HepG2 (cell line): Measurements from ENCODE around the gene DMGDH. TPM values are rescaled to one million over a fixed set of nuclear protein-coding genes. Genes with fewer than 3 reads are reported as not detected.

Experiments used
- ATAC-seq: fragments of 200-7000 bp; cut with Tn5 transposase; 3 replicates; pipeline ENCODE4 v1.9.1; 2020; ENCODE audit warnings: mild to moderate bottlenecking, moderate library complexity
- BruUV-seq: library from RNA; stranded (reverse); fragments of 400-500 nt; replicated peaks from 2 replicates; lab custom pipeline; 2021; lab: Mats Ljungman, UMichigan
- CTCF ChIA-PET: fragments of 300-600 bp; formaldehyde crosslinking; extraction: SDS; loops from one replicate; lab custom pipeline; 2021; ENCODE audit warnings: low total read pairs, inconsistent platforms, low intra/inter-chr PET ratio; lab: Yijun Ruan, JAX
- POLR2A ChIA-PET: fragments of 350-600 bp; sonication (Branson Sonifier 250); formaldehyde crosslinking; loops from one replicate; lab custom pipeline; 2020; ENCODE audit warnings: antibody characterized with exemption, inconsistent platforms; lab: Yijun Ruan, JAX
- DNase-seq: peaks from one replicate; pipeline ENCODE4 v3.0.0-alpha.2; 2015; ENCODE audit warnings: low spot score
- FAIRE-seq: peaks from 3 replicates; lab custom pipeline; 2011; peaks lifted over from hg19 to GRCh38; lab: Jason Lieb, UNC
- H2AFZ ChIP-seq: one replicate; pipeline ENCODE4 v1.6.1; 2011; ENCODE audit warnings: low read length, inconsistent platforms
- H3K27ac ChIP-seq: fragments of 300-600 bp; 3 replicates; pipeline ENCODE4 v1.8.0; 2011; ENCODE audit warnings: mixed run types, mild to moderate bottlenecking, mixed read lengths, low read length, inconsistent platforms; ENCODE audit not compliant: insufficient read depth; ENCODE audit errors: extremely low read length
- H3K27me3 ChIP-seq, 2 experiments: fragments of 200-600 bp in 1 of 2; 2 replicates in 1 of 2; 3 replicates in 1 of 2; pipeline versions ENCODE4 v1.6.0 to v1.8.0; 2011; ENCODE audit warnings: low read length in 2 of 2, mild to moderate bottlenecking in 2 of 2, moderate library complexity in 2 of 2, inconsistent platforms in 1 of 2; ENCODE audit not compliant: insufficient read depth in 2 of 2, control insufficient read depth in 1 of 2
- H3K36me3 ChIP-seq, 2 experiments: fragments of 200-600 bp in 1 of 2; replicated peaks in 1 of 2; 2 replicates in 1 of 2; 3 replicates in 1 of 2; pipeline versions ENCODE4 v1.5.1 to v1.8.0; 2011; ENCODE audit warnings: low read length in 2 of 2, inconsistent platforms in 1 of 2; ENCODE audit not compliant: insufficient read depth in 2 of 2, control insufficient read depth in 1 of 2
- H3K4me1 ChIP-seq: 2 replicates; pipeline ENCODE4 v1.5.1; 2012; ENCODE audit warnings: low read length, inconsistent platforms; ENCODE audit not compliant: insufficient read depth
- H3K4me2 ChIP-seq: 2 replicates; pipeline ENCODE4 v1.6.0; 2011; ENCODE audit warnings: low read depth, low read length, inconsistent platforms
- H3K4me3 ChIP-seq, 3 experiments: fragments of 200-600 bp in 1 of 3; sonication (generic), shearing (Covaris generic) in 1 of 3; replicated peaks in 1 of 3; 2 replicates each; pipeline ENCODE4 v1.5.1; 2011 to 2016; ENCODE audit warnings: low read length in 3 of 3, inconsistent platforms in 2 of 3, low read depth in 2 of 3, mild to moderate bottlenecking in 2 of 3, control low read depth in 1 of 3, mixed read lengths in 1 of 3; ENCODE audit not compliant: insufficient read depth in 1 of 3
- H3K79me2 ChIP-seq: one replicate; pipeline ENCODE4 v1.6.1; 2011; ENCODE audit warnings: low read length, inconsistent platforms; ENCODE audit not compliant: insufficient read depth
- H3K9ac ChIP-seq: 2 replicates; pipeline ENCODE4 v1.6.0; 2011; ENCODE audit warnings: mild to moderate bottlenecking, low read depth, low read length, inconsistent platforms; ENCODE audit not compliant: insufficient read depth
- H3K9me3 ChIP-seq: 2 replicates; pipeline ENCODE4 v1.5.1; 2012; ENCODE audit warnings: mild to moderate bottlenecking, low read length
- H4K20me1 ChIP-seq: 2 replicates; pipeline ENCODE4 v1.6.0; 2011; ENCODE audit warnings: inconsistent platforms, mild to moderate bottlenecking, low read length, moderate library complexity; ENCODE audit not compliant: insufficient read depth
- HIC2 ChIP-seq: sonication (generic); formaldehyde crosslinking; IDR thresholded peaks from 2 replicates; pipeline ENCODE4 v1.9.0; 2022; ENCODE audit warnings: low read depth, missing genetic modification reagents
- IRF2 ChIP-seq: IDR thresholded peaks from 2 replicates; pipeline ENCODE4 v1.6.1; 2018; ENCODE audit warnings: missing genetic modification reagents, missing compliant biosample characterization
- KMT2A ChIP-seq: sonication (generic); formaldehyde crosslinking; IDR thresholded peaks from 2 replicates; pipeline ENCODE4 v1.4.0; 2020; ENCODE audit warnings: missing genetic modification reagents
- WGBS: methylation state at CpG from one replicate; pipeline ENCODE4 v1.1.6; 2017; ENCODE audit warnings: low lambda C conversion rate; 5-methylcytosine and 5-hydroxymethylcytosine counted together
- in situ Hi-C: cut with HindIII; loops from 2 replicates; pipeline ENCODE4 v1.10.0; 2017; ENCODE audit warnings: low pct_unique_long_range_greater_than_20kb; ENCODE audit not compliant: extremely low pct_ligation_motif_present
- intact Hi-C: fragments of 100-400 bp; cut with micrococcal nuclease; formaldehyde crosslinking; loops from one replicate; pipeline ENCODE4 v1.10.0; 2022; ENCODE audit not compliant: unreplicated experiment
- polyA plus RNA-seq, 8 experiments: library from polyadenylated mRNA; depleted of rRNA in 3 of 8; stranded (reverse) in 7 of 8; unstranded in 1 of 8; fragments of >200 nt; fragmentation: Illumina TruSeq in 4 of 8; extraction: Trizol in 4 of 8; gene quantifications; 2 replicates each; pipeline versions ENCODE4 v1.2.1 to v1.2.3, GENCODE V29; 2011 to 2016; ENCODE audit warnings: low read depth in 4 of 8, missing spikeins in 1 of 8, mixed read lengths in 1 of 8; ENCODE audit not compliant: insufficient read depth in 1 of 8
- total RNA-seq, 5 experiments: library from RNA; depleted of rRNA; stranded (reverse); fragments of >200 nt; fragmentation: Illumina TruSeq; extraction: Trizol; gene quantifications; 2 replicates each; pipeline ENCODE4 v1.2.3, GENCODE V29; 2016; ENCODE audit warnings: low read depth in 1 of 5

The DMGDH gene
- total and polyA plus RNA-seq, 2 of the 13 experiments (the other 11 are each of a cell fraction or from before 2014, with no cell fraction given) = 3.6 to 7.9 TPM

- no peak for TF ChIP-seq HIC2 (CRISPR knock-in tag)
Observed at GRCh38 chr5:79069488-79070349, at the start of gene DMGDH, which contains the start of gene BHMT2 (continued).

GRCh38 chr5:79112703-79113058, 43.2 kb upstream of the DMGDH start:
- Histone ChIP-seq H3K9ac (no peak overlapping the region), H3K79me2 (no peaks in the 10 kb centered on the region), H3K27me3 (peaks cover 0 to 15% of the 10 kb centered on the region in 2 experiments; a peak in 4 of 5 replicates), H3K9me3 (no peaks in the 10 kb centered on the region), H3K27ac (no peak overlapping the region), H2AFZ (no peak overlapping the region), H3K36me3 (no peaks in the 10 kb centered on the region), H4K20me1 (no peaks in the 10 kb centered on the region), H3K4me2 (peak overlapping the region; percentile 66), H3K4me3 (0 out of 6 replicates have a peak overlapping the region, but pooled peaks of 2 of the 3 experiments have one; percentile 58 to 67), H3K4me1 (peaks cover 48% of the 10 kb centered on the region)
- CTCF ChIA-PET = no interaction called here
- BruUV-seq = no TSS peak
- POLR2A ChIA-PET = no interaction called here
- DNase-seq (no peak), ATAC-seq (no peak), FAIRE-seq (no peak)
- in situ Hi-C loops (no loop called here), intact Hi-C loops (no loop called here)
- 37% methylated on average over 5 of the region's 5 CpGs for WGBS
- TF ChIP-seq KMT2A (CRISPR knock-in tag) (0 out of 2 replicates have a peak, but pooled peaks have one; percentile 19), IRF2 (no peak)
